ENCODE results near the gene EPYC.

GRCh38 chr12:90940872-90941499 lies 63.8 kb downstream of the EPYC start:
- TF ChIP-seq LEF1 (IDR thresholded peaks at IDR 0.05; ENCODE audit: borderline replicate concordance): no peak
- no peak for TF ChIP-seq FOXK2 (IDR thresholded peaks at IDR 0.05)
- no peak for TF ChIP-seq ARNT (IDR thresholded peaks at IDR 0.05)
- TF ChIP-seq SUZ12 (IDR thresholded peaks at IDR 0.05): no peak
- TF ChIP-seq BHLHE40 (IDR thresholded peaks at IDR 0.05; ENCODE audit: borderline replicate concordance): no peak
- no peak for TF ChIP-seq SP1 (IDR thresholded peaks at IDR 0.05)
- no peak for TF ChIP-seq FOXM1 (IDR thresholded peaks at IDR 0.05; ENCODE audit: borderline replicate concordance)
- no peak for TF ChIP-seq TARDBP (IDR thresholded peaks at IDR 0.05)
- no peak for TF ChIP-seq NFRKB (IDR thresholded peaks at IDR 0.05)
- TF ChIP-seq HDGF (IDR thresholded peaks at IDR 0.05; ENCODE audit: borderline replicate concordance): no peak
- no peak for TF ChIP-seq ELF4 (IDR thresholded peaks at IDR 0.05)
- TF ChIP-seq PKNOX1 (IDR thresholded peaks at IDR 0.05): no peak
- TF ChIP-seq FOXA1 (IDR thresholded peaks at IDR 0.05): no peak

Data from HEK293T (cell line).